HG02759 (cell line): ENCODE measurements around the gene INIP.
"Not testable (repeated sequence)": the region's sequence is repeated elsewhere in the genome, so short reads cannot be mapped to it uniquely, and the experiment has no call there.

Experiments used
- ATAC-seq: cut with Tn5 transposase; IDR thresholded peaks from one replicate; pipeline ENCODE4 v1.9.1; 2021; ENCODE audit warnings: mild to moderate bottlenecking, moderate library complexity; ENCODE audit not compliant: unreplicated experiment

Gene INIP

GRCh38 chr9:112677040-112677439 is 40.9 kb downstream of the INIP start:
- ATAC-seq = no peak

DNA sequence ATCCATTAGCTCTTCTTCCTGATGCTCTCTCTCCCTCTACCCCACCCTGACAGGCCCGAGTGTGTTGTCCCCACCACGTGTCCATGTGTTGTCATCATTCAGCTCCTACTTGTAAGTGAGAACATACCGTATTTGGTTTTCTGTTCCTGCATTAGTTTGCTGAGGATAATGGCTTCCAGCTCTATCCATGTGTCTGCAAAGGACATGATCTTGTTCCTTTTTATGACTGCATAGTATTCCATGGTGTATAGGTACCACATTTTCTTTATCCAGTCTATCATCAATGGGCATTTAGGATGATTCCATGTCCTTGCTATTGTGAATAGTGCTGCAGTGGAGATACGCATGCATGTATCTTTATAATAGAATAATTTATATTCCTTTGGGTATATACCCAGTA is 44.7 kb downstream of the INIP start:
- not testable (repeated sequence) for ATAC-seq

GRCh38 chr9:112670991-112671625 is 46.8 kb downstream of the INIP start:
- ATAC-seq = no peak

- ATAC-seq = no peak
Measured at GRCh38 chr9:112669326-112669725, 48.6 kb downstream of the INIP start.

DNA sequence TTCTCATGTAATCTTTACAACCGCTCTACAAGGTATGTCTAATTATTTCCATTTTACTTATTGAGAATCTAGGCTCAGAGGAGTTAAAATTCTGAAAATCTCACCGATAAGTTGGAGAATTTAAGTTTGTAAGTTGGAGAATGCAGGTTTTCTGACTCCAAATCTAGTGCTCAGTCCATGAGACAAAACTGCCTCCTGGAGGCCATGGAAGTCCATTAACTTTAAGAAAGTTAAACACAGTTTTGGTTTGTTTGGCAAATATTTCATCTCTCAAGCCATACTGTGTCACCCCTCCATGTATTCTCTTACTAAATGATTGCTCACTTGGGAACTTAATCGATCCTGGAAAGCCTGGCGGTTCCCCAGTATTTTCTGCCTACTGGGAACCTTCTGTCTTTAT is 52.6 kb downstream of the INIP start:
- ATAC-seq = no peak

GRCh38 chr9:112664531-112664930 is 53.4 kb downstream of the INIP start:
- no peak for ATAC-seq

DNA sequence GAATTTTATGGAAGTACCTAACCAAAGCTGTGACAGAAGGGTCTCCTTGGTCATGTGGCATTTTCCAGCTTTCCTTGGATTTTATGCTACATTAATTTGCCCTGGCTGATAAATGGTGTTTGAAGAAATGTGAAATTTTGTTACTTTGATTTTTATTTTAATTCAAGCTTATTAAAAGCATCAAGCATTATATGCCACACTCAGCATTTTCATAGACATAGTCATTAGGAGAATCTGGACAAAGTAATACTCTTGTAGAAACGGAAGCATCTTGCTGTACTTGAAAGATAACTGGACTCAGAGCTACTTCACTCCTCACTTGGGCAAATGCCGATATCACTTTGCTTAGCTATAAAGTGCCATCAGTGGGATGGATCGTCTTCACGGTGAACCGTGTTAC is 54.2 kb downstream of the INIP start:
- ATAC-seq = no peak

DNA sequence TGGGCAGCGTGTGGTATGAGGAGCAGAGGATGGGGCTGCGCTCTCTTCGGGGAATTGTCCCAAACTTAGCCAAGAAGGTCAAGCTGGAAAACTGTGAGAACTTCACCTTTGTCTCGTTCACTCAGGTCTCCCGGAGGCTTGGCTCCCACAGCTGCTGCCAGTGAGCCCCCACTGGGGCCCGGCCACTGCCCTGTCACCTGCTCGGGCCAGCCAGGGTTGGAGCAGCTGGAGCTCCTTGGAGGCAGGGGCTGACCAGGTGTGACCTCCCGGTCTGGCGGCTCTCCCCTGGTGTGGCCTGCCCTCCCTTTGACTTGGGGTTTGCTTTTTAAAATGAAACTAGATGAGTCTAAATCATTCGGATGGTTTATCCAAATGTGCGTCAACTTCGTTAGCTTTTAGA is 58.0 kb downstream of the INIP start:
- no peak for ATAC-seq

DNA sequence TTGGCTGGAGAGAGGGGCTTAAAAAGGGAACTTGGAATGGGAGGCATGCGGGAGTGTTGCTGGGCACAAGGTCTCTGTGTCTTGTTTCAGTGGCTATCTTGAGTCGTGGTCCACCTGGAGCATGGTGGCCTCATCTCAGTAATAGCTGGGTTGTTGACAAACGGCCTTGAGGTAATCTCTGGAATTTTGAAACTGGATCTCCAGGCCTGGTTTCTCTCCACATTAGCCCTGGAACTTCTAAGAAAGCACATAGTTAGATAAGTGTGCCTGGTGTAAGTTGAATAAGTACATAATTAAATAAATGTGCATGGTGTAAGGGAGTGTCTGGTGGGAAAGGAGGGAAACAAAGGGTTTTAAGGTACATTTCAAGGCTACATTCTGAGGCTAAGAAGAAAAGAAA is 62.2 kb downstream of the INIP start:
- ATAC-seq = no peak

- no peak for ATAC-seq
Measured at GRCh38 chr9:112654282-112654681, 63.6 kb downstream of the INIP start.

GRCh38 chr9:112648624-112649023 is 69.3 kb downstream of the INIP start:
- ATAC-seq = no peak

GRCh38 chr9:112647596-112647995 is 70.3 kb downstream of the INIP start:
- no peak for ATAC-seq

DNA sequence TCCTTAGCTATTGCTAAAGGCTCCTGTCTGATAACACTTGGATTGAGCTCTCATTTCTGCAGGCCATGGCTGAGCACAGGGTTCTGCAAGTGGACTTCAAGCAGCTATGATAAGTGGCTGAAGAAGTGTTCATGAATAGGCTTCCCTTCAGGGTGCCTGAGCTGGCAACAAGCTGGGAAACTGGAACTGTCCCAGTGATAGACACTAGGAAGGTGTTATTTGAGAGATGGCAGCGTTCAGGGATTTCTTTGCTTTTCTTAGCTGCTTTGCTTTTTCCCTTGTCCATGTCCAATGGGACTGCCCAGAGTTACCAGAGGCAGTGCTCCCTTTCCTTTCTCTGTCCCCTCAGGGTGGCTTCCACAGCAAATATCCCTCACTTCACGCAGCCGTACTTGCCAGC is 75.8 kb downstream of the INIP start:
- no peak for ATAC-seq

- no peak for ATAC-seq
Measured at GRCh38 chr9:112640311-112640710, 77.6 kb downstream of the INIP start.
